HG03108 (cell line): ENCODE measurements around the gene EML2.
"Not testable (repeated sequence)": the region's sequence is repeated elsewhere in the genome, so short reads cannot be mapped to it uniquely, and the experiment has no call there.

Source experiments
- ATAC-seq: cut with Tn5 transposase; IDR thresholded peaks from one replicate; pipeline ENCODE4 v1.9.1; 2021; ENCODE audit warnings: moderate library complexity; ENCODE audit not compliant: unreplicated experiment

EML2 gene, protein sequence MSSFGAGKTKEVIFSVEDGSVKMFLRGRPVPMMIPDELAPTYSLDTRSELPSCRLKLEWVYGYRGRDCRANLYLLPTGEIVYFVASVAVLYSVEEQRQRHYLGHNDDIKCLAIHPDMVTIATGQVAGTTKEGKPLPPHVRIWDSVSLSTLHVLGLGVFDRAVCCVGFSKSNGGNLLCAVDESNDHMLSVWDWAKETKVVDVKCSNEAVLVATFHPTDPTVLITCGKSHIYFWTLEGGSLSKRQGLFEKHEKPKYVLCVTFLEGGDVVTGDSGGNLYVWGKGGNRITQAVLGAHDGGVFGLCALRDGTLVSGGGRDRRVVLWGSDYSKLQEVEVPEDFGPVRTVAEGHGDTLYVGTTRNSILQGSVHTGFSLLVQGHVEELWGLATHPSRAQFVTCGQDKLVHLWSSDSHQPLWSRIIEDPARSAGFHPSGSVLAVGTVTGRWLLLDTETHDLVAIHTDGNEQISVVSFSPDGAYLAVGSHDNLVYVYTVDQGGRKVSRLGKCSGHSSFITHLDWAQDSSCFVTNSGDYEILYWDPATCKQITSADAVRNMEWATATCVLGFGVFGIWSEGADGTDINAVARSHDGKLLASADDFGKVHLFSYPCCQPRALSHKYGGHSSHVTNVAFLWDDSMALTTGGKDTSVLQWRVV

DNA sequence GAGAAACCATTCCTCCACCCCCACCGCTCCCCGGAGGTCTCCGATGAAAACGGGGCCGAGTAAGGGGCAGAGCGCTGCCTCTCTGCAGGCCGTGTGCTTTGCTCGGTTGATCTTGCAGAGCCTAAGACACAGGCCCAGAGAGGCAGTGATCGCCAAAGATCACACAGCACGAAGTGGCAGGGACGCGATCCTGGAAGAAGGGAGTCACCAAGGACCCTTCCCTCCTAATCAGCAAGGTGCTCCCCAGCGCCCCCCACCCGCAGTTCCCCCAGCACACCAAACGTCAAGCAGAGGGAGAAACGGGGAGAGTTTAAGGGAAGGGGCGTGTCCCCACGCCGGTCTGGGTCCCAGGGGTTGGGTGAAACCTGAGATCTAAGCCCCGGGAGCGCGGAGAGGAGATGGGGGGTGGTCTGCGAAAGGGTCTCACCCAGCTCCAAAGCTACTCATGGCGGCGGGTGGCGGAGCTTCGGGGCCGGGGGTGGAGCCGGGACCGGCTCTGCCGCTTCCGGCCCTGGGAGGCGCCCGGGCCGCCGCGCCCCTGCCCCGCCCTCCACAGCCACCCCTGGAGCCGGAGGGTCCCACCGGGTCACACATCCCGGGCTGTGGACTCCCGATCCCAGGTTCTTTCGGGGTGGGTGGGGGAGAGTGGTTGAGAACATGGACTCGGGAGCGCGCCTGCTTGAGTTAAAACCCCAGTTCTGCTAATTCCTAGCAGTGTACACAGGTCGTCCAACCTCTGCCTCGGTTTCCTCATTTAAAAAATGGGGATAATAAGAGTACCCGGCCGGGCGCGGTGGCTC, at the start of gene EML2:
TSS of gene EML2 (minus strand) at position 468 of the 800 bp plus-strand sequence. CDS start at position 447, 21 bp downstream.
- ATAC-seq: no peak

DNA sequence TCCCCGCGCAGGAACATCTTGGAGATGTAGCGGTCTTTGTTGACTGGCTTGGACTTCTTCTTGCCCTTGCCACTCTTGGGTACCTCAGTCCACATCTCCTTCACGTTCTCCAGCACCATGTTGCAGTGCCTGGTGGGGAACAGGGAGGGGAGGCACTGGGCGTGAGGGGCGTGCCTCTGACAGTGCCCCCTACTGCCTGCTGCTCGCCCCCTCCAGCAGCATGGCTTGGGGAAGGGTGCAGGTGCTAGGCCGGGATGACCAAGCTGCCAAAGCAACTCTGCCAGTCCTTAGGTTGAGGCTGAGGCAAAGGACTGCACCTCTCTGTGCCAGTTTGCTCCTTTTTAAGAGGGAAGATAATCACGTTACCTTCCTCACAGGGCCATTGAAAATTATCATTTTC, 48.4 kb upstream of the EML2 start:
- ATAC-seq: no peak

DNA sequence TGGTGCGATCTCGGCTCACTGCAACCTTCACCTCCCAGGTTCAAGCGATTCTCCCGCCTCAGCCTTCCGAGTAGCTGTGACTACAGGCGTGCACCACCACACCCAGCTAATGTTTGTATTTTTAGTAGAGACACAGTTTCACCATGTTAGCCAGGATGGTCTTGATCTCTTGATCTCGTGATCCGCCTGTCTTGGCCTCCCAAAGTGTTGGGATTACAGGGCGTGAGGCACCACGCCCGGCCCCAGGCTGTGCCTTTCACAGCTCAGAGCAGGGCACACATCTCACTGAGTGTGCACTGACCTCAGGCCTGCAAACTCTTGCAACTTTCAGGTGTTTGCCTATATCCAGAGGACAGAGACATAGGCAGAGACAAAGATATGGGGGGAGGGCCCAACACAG, 45.8 kb upstream of the EML2 start:
- ATAC-seq: not testable (repeated sequence)

DNA sequence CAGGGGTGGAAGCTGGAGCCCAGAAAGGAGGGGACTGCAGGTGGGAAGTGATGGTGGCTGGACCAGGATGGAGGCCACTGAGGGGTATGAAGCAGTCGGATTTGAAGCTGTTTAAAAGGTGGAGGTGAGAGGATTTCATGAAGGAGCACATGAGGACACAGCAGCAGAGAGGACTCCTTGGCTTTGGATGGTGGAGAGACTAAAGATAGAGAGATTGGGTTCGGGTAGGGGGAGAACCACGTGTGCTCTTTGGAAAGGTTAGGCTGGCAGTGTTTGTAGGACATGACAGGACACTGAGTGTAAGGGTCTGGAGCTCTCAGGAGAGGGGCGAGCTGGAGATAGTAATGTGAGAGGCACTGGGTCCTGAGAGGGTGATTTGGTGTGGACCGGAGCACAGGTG, 43.7 kb upstream of the EML2 start:
- ATAC-seq: no peak

DNA sequence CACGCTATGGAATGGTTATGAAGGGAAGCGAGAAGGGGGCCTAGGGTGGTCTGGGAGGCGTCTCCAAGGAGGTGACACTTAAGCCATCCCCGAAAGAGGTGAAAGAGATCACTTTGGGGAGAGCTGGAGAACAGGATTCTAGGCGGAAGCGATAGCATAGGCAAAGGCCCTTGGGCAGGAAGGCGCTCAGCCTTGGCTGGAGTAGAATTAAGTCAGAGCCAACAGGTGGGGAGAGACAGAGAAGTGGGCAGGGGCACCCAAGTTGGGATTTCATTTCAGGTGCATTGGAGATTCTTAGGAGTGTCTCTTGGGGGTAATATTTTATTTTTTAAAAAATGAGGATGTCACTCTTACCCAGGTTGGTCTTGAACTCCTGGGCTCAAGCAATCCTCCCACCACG, 42.9 kb upstream of the EML2 start:
- ATAC-seq: no peak

DNA sequence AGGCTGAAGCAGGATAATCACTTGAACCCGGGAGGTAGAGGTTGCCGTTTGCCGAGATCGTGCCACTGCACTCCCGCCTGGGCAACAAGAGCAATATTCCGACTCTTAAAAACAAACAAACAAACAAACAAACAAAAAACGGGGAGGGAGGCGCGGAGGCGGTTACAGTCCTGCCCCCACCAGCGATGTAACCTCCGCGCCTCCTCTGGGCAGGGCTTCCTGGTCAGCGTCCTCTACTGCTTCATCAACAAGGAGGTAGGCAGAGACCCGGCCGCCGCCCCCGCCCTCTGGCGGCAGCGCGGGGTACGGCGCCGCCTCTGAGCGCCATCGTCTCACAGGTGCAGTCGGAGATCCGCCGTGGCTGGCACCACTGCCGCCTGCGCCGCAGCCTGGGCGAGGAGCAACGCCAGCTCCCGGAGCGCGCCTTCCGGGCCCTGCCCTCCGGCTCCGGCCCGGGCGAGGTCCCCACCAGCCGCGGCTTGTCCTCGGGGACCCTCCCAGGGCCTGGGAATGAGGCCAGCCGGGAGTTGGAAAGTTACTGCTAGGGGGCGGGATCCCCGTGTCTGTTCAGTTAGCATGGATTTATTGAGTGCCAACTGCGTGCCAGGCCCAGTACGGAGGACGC, 42.3 kb upstream of the EML2 start:
- peak; percentile 62 for ATAC-seq

DNA sequence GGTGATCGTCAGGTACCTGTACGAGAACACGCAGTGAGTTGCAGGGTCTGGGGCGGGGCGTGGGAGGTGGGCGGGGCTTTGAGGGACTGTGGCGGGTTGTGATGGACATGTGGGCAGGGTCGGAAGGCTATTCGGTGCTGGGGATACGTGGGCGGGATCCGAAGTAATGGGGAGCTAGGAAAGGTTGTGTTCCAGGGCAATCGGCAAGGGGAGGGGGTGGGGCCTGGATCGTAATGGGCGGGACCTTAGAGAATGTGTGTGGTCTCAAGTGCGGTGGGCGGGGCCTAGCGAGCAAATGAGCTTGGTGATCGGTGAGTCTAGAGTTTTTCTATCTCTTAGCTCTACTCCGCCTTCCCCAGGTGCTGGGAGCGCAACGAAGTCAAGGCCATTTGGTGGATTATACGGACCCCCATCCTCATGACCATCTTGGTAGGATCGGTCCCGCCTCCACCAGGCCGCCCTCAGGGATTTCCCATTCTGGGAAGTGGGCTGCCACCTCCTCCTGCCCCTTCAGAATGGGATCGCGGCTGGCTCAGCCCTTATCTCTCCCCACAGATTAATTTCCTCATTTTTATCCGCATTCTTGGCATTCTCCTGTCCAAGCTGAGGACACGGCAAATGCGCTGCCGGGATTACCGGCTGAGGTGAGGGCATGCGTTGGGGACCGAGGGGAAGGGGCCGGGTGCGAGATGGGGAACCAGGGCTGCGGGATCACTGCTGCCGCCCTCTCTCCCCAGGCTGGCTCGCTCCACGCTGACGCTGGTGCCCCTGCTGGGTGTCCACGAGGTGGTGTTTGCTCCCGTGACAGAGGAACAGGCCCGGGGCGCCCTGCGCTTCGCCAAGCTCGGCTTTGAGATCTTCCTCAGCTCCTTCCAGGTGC, 38.4 kb upstream of the EML2 start:
- ATAC-seq: peak; percentile 41

DNA sequence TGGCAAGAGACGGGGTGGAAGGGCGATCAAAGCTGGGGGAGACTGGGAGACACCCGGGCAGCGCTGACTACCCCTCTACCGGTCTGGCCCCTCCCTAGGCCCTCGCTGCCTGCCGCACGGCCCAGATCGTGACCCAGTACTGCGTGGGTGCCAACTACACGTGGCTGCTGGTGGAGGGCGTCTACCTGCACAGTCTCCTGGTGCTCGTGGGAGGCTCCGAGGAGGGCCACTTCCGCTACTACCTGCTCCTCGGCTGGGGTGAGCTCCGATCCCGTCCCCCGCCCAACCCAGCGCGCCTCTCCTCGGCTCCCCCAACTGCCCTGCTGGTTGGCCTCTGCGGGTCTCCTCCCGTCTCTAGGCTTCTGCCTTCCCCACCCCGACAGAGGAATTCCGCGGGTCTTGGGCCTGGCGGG, 37.7 kb upstream of the EML2 start:
- ATAC-seq: no peak

DNA sequence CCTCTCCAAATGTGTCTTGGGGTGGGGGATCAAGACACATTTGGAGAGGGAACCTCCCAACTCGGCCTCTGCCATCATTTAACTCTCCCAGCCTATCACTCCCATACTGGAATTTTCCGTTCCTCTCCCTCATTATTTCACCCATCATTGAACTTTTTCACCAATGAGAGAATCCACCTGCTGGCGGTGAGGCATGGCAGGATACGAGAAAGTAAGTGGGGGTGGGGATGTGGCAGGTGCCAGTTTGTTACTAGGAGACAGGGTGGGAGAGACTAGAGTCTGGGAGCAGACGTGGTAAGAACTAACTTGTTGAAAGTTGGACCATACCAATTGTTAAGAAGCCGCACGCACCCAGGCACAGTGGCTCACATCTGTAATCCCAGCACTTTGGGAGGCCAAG, 35.7 kb upstream of the EML2 start:
- no peak for ATAC-seq

DNA sequence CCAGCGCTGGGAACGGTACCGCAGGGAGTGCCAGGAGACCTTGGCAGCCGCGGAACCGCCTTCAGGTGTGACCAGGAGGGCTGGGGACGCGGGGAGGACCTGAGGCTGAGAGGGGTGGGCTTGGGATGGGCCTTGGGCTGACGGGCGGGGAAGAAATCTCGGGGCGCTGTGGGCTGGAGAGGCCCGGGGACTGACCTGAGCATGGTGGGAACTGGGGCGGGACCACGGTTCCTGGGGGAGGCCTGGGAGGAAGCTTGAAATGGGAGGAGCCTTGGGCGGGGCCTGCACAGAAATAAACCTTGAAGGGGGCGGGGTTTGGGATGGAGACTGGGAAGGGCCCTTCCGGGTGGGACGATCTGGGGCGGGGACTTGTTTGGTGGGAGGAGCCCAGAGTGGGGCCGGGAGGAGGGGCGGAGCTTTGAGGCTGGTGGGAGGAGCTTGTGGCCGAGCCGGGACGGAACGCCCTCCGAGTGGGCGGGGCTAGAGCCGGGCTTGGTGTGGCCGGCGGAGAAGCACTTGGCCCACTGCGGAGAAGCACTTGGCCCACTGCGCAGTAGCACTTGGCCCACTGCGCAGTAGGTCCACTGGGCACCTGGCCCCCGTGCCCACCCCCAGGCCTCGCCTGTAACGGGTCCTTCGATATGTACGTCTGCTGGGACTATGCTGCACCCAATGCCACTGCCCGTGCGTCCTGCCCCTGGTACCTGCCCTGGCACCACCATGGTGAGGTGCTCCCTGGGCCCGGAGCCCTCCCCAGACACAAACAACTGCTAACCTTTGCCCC, 31.7 kb upstream of the EML2 start:
- peak; percentile 37 for ATAC-seq

DNA sequence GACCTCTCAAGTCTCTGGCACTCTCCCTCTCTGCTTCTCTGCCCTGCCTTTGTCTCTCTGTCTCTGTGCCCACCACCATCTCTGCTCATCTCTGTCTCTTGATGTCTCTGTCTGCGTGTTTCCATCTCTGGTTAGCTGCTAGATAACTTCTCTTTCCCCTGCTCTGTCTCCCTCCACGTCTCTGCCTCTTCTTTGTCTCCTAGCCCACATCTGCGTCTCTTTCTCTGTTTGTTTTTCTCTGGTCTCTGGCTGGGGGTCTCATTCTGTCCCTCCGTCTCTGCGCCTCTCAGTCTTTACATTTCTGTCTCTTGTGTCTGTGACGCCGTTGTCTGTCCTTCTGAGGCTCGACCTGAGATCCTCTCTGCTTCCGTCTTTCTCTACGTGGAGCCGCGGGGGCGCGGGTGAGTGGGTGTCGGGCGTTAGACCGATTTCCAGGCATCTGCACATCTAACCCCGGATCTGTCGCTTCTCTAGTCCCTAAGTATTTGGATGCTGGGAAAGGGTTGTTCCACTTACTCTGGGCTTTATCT, 29.2 kb upstream of the EML2 start:
- ATAC-seq: no peak

DNA sequence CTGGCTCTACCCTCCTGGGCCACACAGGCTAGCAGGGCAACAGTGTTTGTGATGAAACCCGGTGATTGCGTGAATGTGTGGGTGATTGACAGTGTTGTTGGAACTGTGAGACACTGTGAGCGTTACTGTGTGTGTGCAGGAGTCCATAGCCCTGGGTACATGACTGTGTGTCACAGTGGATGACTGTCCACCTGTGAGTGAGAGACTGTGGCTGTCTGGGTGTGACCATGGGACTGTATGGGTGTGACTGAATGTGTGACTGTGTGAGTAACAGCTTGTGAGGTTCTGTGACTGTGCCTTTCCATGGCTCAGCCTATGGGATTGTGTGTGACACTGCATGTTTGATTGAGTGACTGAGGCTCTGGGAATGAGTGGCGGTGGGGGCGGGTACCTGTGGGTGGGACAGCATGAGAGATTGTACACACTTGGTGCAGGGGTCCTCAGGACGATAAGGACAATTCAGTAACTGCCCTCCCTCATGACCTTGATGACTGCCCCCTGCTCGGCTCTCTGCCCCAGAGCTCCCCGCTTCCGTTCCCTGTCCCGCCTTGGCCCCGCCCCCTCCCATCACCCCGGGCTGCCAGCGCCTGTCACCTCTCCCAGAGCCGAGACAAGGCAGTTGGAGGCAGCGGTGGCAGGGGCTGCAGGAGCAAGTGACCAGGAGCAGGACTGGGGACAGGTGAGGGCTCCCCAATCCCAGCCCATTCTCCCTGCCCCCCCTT, 28.6 kb upstream of the EML2 start, which contains the start of gene GIPR:
TSS of gene GIPR (plus strand) at position 602 of the 722 bp plus-strand sequence. CDS start 1,300 bp downstream, outside the sequence.
- no peak for ATAC-seq

DNA sequence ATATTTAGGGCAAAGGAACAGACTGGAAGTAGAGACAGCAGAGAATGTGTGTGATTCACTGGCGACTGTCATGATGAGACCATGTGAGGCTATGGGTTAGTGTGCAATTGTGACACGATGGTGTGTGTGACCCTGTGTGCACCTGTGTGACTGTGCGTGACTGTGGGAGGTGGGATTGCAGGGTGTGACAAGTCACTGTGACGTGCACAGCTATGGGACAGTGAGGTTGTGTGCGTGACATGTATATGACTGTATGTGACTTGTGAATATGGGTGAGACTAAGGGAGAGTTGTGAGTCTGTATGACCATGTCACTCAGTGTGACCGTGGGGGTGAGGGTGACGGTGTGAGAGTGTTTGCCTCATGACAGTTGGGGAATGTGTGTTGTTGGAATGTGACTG, 25.4 kb upstream of the EML2 start:
- no peak for ATAC-seq

DNA sequence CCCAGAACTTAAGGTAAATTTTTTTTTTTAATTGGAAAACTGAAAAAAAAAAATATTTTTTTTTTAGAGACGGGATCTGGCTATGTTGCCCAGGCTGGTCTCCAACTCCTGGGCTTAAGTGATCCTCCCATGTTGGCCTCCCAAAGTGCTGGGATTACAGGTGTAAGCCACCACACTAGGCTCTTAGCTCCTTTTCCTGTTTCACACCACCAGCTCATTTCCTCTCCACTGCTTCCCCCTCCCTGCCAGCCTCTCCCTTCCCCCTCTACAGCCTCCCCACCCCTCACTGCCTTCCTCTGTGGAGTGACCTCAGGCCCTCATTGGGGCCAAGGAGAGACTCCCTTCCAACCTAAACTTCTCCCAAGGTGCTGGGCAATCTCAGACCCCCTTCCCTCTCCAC, 24.6 kb upstream of the EML2 start:
- ATAC-seq: no peak

DNA sequence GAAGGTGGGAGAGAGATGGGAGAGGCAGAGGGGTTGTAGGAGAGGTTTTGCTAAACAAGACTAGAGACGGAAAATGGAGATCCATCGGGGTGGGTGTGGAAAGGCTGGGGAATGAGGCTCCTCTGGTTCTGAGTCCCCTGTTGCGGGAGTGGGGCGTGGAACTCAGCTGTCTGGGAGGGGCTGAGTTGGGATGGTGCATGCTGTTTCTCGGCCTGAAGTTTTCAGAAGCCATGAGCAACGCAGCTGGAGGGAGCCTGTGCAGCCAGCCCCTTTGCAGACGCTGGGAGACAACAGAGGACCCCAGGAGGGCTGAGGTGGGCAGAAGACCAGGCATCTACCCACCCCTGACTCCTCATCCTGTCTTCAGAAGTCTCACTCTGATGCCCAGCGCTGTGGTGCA, 21.4 kb upstream of the EML2 start:
- ATAC-seq: no peak

DNA sequence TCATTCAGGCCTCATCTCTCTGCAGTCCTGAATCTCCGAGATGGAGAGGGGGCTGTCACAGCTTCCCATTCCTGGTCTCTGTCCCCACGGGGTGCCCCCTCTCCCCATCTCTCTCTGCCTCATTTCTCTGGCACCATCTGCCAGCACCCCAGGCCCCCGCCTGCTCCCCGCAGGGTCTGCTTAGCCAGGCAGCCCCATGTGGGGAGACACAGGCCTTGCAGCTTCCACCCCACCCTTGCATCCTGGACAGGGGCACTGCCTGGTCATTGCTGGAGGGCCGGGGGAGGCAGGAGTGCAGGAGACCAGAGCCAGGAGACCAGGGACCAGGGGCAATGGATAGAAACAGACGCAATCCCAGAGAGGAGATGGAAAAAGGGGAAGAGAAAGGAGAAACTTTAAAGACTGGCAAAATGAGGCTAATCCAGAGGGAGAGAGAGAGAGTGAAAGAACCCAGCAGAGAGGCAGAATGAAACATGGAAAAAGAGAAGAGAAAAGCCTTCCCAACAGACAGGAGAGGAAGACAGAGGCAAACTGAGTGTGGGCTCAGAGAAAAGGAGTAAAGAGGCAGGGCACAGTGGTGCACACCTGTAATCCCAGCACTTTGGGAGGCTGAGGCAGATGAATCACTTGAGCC, 20.0 kb upstream of the EML2 start:
- ATAC-seq: no peak

DNA sequence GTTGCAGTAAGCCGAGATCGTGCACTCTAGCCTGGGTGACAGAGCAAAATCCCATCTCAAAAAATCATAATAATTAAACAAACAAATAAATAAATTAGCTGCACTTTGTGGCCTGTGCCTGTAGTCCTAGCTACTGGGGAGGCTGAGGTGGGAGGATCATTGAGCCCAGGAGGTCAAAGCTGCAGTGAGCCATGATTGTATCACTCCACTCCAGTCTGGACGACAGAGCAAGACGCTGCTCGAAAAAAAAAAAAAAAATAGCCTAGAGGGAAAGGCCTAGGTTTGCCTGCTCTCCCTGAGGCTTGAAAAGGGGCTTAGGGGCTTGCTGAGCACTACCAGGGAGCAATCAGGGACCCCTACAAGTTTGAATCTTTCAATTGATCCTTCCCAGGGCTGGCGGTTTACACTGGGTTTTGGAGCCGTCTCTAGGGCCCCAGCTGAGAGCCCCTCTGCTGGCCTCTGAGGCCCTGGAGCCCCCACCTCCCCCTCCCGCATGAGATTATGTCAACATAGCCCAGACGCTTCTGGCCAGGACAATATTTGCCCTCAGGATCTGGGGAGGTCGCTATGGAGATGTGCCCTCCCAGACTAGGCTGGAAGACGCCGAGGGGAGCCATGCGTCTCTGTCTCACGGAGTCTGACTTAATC, 18.4 kb upstream of the EML2 start:
- no peak for ATAC-seq
